Measurements from ENCODE around the gene RAB7A.
"Not testable (repeated sequence)": the region's sequence is repeated elsewhere in the genome, so short reads cannot be mapped to it uniquely, and the experiment has no call there.

The RAB7A gene

GRCh38 chr3:128727485-128727884, 1.5 kb downstream of the RAB7A start:
- H3K36me3 Mint-ChIP-seq (ENCODE audit: low read depth) = peaks cover 10% of the 10 kb centered on the region
- H3K4me3 Mint-ChIP-seq = peak overlapping the region; percentile 94 to 98 (median 95)
- H3K4me1 Mint-ChIP-seq = peaks cover 44% of the 10 kb centered on the region
- H3K27ac Mint-ChIP-seq = peak overlapping the region; percentile 62 to 81 (median 74)
- TF ChIP-seq, protein P1, sequence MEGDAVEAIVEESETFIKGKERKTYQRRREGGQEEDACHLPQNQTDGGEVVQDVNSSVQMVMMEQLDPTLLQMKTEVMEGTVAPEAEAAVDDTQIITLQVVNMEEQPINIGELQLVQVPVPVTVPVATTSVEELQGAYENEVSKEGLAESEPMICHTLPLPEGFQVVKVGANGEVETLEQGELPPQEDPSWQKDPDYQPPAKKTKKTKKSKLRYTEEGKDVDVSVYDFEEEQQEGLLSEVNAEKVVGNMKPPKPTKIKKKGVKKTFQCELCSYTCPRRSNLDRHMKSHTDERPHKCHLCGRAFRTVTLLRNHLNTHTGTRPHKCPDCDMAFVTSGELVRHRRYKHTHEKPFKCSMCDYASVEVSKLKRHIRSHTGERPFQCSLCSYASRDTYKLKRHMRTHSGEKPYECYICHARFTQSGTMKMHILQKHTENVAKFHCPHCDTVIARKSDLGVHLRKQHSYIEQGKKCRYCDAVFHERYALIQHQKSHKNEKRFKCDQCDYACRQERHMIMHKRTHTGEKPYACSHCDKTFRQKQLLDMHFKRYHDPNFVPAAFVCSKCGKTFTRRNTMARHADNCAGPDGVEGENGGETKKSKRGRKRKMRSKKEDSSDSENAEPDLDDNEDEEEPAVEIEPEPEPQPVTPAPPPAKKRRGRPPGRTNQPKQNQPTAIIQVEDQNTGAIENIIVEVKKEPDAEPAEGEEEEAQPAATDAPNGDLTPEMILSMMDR (IDR thresholded peaks at IDR 0.05; ENCODE audit: unreplicated experiment in 3 of 3) = no peak
- no peaks in the 10 kb centered on the region for H3K27me3 Mint-ChIP-seq (ENCODE audit: low read depth)
- no peaks in the 10 kb centered on the region for H3K9me3 Mint-ChIP-seq

- Mint-ChIP-seq H3K4me3 (peak overlapping the region; percentile 94 to 98 (median 95)), H3K27ac (peak overlapping the region; percentile 62 to 81 (median 74)), H3K9me3 (no peaks in the 10 kb centered on the region), H3K4me1 (peaks cover 45% of the 10 kb centered on the region), H3K27me3 (ENCODE audit: low read depth) (no peaks in the 10 kb centered on the region), H3K36me3 (ENCODE audit: low read depth) (peaks cover 14% of the 10 kb centered on the region)
- TF ChIP-seq, protein P1 (IDR thresholded peaks at IDR 0.05; ENCODE audit: unreplicated experiment in 3 of 3) = no peak
Observed at GRCh38 chr3:128727996-128728395, 2.0 kb downstream of the RAB7A start.

DNA sequence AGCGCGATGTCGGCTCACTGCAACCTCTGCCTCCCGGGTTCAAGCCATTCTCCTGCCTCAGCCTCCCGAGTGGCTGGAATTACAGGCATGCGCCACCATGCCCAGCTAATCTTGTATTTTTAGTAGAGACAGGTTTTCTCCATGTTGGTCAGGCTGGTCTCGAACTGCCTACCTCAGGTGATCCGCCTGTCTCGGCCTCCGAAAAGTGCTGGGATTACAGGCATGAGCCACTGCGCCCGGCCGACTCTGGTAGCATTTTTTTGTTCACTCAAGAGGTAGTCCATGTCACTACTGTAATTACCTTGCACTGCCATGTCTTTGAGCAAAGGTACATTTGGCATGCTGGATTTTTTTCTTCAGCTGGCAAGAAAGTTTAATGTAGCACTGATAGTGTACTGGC, 2.5 kb downstream of the RAB7A start:
- not testable (repeated sequence) for H3K27me3 Mint-ChIP-seq (ENCODE audit: low read depth); H3K9me3 Mint-ChIP-seq
- H3K36me3 Mint-ChIP-seq (ENCODE audit: low read depth) = peaks cover 18% of the 10 kb centered on the region
- H3K4me3 Mint-ChIP-seq = peak overlapping the region; percentile 94 to 98 (median 95)
- H3K27ac Mint-ChIP-seq = peak overlapping the region in 2 of 3 experiments; percentile 33 to 56
- H3K4me1 Mint-ChIP-seq = peaks cover 49% of the 10 kb centered on the region

DNA sequence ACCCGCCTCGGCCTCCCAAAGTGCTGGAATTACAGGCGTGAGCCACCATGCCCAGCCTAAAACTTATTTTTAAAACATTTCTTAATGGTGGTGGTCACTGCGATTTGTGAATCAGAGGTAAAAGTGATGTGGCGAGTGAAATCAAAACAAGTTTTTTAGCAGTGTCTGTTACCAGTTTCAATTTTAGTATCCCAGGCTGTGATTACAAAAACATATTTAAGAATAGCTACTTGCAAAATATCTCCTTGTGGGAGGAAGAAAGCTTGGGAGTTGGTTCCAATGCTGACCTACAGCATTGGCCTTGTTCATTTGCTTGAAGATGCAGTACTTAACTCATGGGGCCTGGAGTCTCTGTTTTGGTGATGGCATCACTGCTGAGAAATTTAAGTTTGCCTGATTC, 4.5 kb downstream of the RAB7A start:
- Mint-ChIP-seq H3K9me3 (no peaks in the 10 kb centered on the region), H3K4me3 (peak overlapping the region in 2 of 3 experiments; percentile 33 to 42), H3K4me1 (peaks cover 62% of the 10 kb centered on the region), H3K27ac (no peak overlapping the region), H3K27me3 (ENCODE audit: low read depth) (no peaks in the 10 kb centered on the region), H3K36me3 (ENCODE audit: low read depth) (peaks cover 30% of the 10 kb centered on the region)
- TF ChIP-seq, protein P1 (IDR thresholded peaks at IDR 0.05; ENCODE audit: unreplicated experiment in 3 of 3) = no peak

GRCh38 chr3:128734523-128735189, 8.7 kb downstream of the RAB7A start:
- TF ChIP-seq, protein P1 (IDR thresholded peaks at IDR 0.05; ENCODE audit: unreplicated experiment in 3 of 3) = no peak
- Mint-ChIP-seq H3K9me3 (peaks cover 3% of the 10 kb centered on the region), H3K27me3 (ENCODE audit: low read depth) (no peaks in the 10 kb centered on the region), H3K36me3 (ENCODE audit: low read depth) (peaks cover 49% of the 10 kb centered on the region), H3K4me3 (no peak overlapping the region), H3K4me1 (peaks cover 38% of the 10 kb centered on the region), H3K27ac (no peak overlapping the region)

GRCh38 chr3:128735287-128735686, 9.3 kb downstream of the RAB7A start:
- H3K27ac Mint-ChIP-seq = no peak overlapping the region
- peaks cover 54% of the 10 kb centered on the region for H3K36me3 Mint-ChIP-seq (ENCODE audit: low read depth)
- H3K4me3 Mint-ChIP-seq = no peak overlapping the region
- no peaks in the 10 kb centered on the region for H3K27me3 Mint-ChIP-seq (ENCODE audit: low read depth)
- peaks cover 3% of the 10 kb centered on the region for H3K9me3 Mint-ChIP-seq
- TF ChIP-seq, protein P1 (IDR thresholded peaks at IDR 0.05; ENCODE audit: unreplicated experiment in 3 of 3) = no peak
- peaks cover 34% of the 10 kb centered on the region for H3K4me1 Mint-ChIP-seq

All from nephron (organoid).